Sigmoid colon (tissue), 7 donors: Measurements from ENCODE around the gene BCAS4. TPM values are rescaled to one million over a fixed set of nuclear protein-coding genes. Genes with fewer than 3 reads are reported as not detected.

Experiments used
- DNase-seq: peaks from one replicate; pipeline ENCODE4 v3.0.0-alpha.2; 2019
- H3K27ac ChIP-seq, 4 donors: fragments of 200-600 bp; sonication (generic); one replicate each; pipeline ENCODE4 v1.5.1; 2016 to 2019; ENCODE audit warnings: mild to moderate bottlenecking in 1 of 4
- H3K27me3 ChIP-seq, 3 donors: fragments of 200-600 bp; sonication (generic); one replicate each; pipeline ENCODE4 v1.5.1; 2019; ENCODE audit warnings: mild to moderate bottlenecking in 1 of 3
- H3K36me3 ChIP-seq, 4 donors: fragments of 200-600 bp; sonication (generic); one replicate each; pipeline ENCODE4 v1.5.1; 2016 to 2019
- H3K4me1 ChIP-seq, 4 donors: fragments of 200-600 bp; sonication (generic); one replicate each; pipeline ENCODE4 v1.5.1; 2017 to 2019
- H3K4me3 ChIP-seq, 4 donors: fragments of 200-600 bp; sonication (generic); one replicate each; pipeline ENCODE4 v1.5.1; 2017 to 2019; ENCODE audit warnings: mild to moderate bottlenecking in 2 of 4, moderate library complexity in 1 of 4
- H3K9me3 ChIP-seq, 4 donors: fragments of 200-600 bp in 3 of 4; sonication (generic) in 3 of 4; one replicate each; pipeline versions ENCODE4 v1.5.1 to v1.6.1; 2013 to 2019
- EP300 ChIP-seq, 4 donors: sonication (generic); formaldehyde crosslinking; IDR thresholded peaks; one replicate each; pipeline ENCODE4 v1.6.1; 2017; ENCODE audit warnings: antibody characterized with exemption in 4 of 4
- POLR2A ChIP-seq, 2 donors: fragments of 450-650 bp; IDR thresholded peaks; one replicate each; pipeline ENCODE4 v1.6.1; 2016; ENCODE audit warnings: antibody characterized with exemption in 2 of 2, mild to moderate bottlenecking in 2 of 2, moderate library complexity in 2 of 2
- POLR2AphosphoS5 ChIP-seq, 4 donors: sonication (generic); formaldehyde crosslinking; IDR thresholded peaks; one replicate each; pipeline ENCODE4 v1.6.1; 2017; ENCODE audit warnings: antibody characterized with exemption in 4 of 4
- WGBS, 2 donors: extraction: QIAGEN DNeasy Blood & Tissue Kit; methylation state at CpG; one replicate each; pipeline ENCODE4 v1.1.7; 2013; 5-methylcytosine and 5-hydroxymethylcytosine counted together
- intact Hi-C: fragments of 100-400 bp; cut with DNase I; formaldehyde crosslinking; loops from one replicate; pipeline ENCODE4 v1.15.1; 2023
- polyA plus RNA-seq, 3 donors: library from polyadenylated mRNA; stranded (reverse); fragments of 200-250 nt; gene quantifications; one replicate each; pipeline ENCODE4 v1.2.3, GENCODE V29; 2013
- total RNA-seq, 4 donors: library from RNA; depleted of rRNA; stranded (reverse); fragments of >200 nt; gene quantifications; one replicate each; pipeline ENCODE4 v1.1.0, GENCODE V29; 2016
- TF ChIP-seq, protein P1 (sequence below), 4 experiments: fragments of 450-650 bp in 3 of 4; fragments of 200-600 bp in 1 of 4; IDR thresholded peaks; one replicate each; pipeline ENCODE4 v1.5.1; 2016 to 2019; ENCODE audit warnings: antibody characterized with exemption in 4 of 4, mild to moderate bottlenecking in 3 of 4, moderate library complexity in 2 of 4
- donor health status: healthy with polysubstance abuse.
- donor health status: Bipolar disorder and iron deficiency.
- donor health status: healthy.

Gene BCAS4
- total and polyA plus RNA-seq, 7 donors, result 0.46 to 10.1 (median 3.5) TPM

DNA sequence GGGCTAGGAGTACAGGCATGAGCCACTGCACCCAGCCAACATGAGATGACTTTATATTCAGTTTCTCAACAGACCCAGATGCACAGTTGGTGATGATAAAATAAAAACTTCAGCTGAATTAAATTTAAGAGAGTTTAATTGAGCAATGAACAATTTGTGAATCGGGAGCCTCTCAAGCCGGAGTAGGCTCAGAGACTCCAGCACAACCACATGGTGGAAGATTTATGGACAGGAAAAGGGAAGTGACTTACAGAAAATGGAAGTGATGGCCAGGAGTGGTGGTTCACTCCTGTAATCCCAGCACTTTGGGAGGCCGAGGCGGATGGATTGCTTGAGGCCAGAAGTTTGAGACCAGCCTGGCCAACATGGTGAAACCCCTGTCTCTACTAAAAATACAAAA lies 10.4 kb upstream of the BCAS4 start:
- H3K4me1 ChIP-seq, result peaks cover 0 to 7% (median 0%) of the 10 kb centered on the region in 4 donors
- intact Hi-C loops, result no loop called here
- no peak overlapping the region for H3K4me3 ChIP-seq
- H3K27ac ChIP-seq, result no peak overlapping the region
- H3K9me3 ChIP-seq, result no peaks in the 10 kb centered on the region
- no peaks in the 10 kb centered on the region for H3K27me3 ChIP-seq
- H3K36me3 ChIP-seq, result no peaks in the 10 kb centered on the region
- DNase-seq, result peak; percentile 5
- 81 to 87% methylated on average over 4 of the region's 4 CpGs for WGBS, 2 donors
- TF ChIP-seq EP300 (IDR thresholded peaks at IDR 0.05) (no peak), POLR2AphosphoS5 (IDR thresholded peaks at IDR 0.05) (no peak), POLR2A (IDR thresholded peaks at IDR 0.05) (no peak)
- TF ChIP-seq, protein P1, sequence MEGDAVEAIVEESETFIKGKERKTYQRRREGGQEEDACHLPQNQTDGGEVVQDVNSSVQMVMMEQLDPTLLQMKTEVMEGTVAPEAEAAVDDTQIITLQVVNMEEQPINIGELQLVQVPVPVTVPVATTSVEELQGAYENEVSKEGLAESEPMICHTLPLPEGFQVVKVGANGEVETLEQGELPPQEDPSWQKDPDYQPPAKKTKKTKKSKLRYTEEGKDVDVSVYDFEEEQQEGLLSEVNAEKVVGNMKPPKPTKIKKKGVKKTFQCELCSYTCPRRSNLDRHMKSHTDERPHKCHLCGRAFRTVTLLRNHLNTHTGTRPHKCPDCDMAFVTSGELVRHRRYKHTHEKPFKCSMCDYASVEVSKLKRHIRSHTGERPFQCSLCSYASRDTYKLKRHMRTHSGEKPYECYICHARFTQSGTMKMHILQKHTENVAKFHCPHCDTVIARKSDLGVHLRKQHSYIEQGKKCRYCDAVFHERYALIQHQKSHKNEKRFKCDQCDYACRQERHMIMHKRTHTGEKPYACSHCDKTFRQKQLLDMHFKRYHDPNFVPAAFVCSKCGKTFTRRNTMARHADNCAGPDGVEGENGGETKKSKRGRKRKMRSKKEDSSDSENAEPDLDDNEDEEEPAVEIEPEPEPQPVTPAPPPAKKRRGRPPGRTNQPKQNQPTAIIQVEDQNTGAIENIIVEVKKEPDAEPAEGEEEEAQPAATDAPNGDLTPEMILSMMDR (IDR thresholded peaks at IDR 0.05), result no peak

DNA sequence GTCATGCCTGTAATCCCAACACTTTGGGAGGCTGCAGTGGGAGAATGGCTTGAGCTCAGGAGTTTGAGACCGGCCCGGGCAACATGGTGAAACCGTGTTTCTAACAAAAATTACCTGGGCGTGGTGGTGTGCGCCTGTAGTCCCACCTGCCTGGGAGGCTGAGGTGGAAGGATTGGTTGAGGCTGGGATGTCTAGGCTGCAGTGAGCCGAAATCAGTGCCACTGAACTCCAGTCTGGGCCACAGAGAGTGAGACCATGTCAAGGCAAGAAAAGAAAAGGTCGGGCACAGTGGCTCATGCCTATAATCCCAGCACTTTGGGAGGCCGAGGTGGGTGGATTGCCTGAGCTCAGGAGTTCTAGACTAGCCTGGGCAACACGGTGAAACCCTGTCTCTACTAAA lies 8.2 kb upstream of the BCAS4 start:
- peaks cover 0 to 24% (median 16%) of the 10 kb centered on the region in 4 donors for H3K4me1 ChIP-seq
- H3K27me3 ChIP-seq, result no peaks in the 10 kb centered on the region
- no peak overlapping the region for H3K4me3 ChIP-seq
- intact Hi-C loops, result no loop called here
- WGBS, 2 donors, result 89% methylated on average over 9 of the region's 9 CpGs
- no peaks in the 10 kb centered on the region for H3K36me3 ChIP-seq
- TF ChIP-seq POLR2A (IDR thresholded peaks at IDR 0.05), result no peak
- TF ChIP-seq POLR2AphosphoS5 (IDR thresholded peaks at IDR 0.05), result no peak
- TF ChIP-seq, protein P1 (IDR thresholded peaks at IDR 0.05), result no peak
- TF ChIP-seq EP300 (IDR thresholded peaks at IDR 0.05), result no peak
- H3K27ac ChIP-seq, result no peak overlapping the region
- H3K9me3 ChIP-seq, result no peaks in the 10 kb centered on the region
- DNase-seq, result peak; percentile 40

DNA sequence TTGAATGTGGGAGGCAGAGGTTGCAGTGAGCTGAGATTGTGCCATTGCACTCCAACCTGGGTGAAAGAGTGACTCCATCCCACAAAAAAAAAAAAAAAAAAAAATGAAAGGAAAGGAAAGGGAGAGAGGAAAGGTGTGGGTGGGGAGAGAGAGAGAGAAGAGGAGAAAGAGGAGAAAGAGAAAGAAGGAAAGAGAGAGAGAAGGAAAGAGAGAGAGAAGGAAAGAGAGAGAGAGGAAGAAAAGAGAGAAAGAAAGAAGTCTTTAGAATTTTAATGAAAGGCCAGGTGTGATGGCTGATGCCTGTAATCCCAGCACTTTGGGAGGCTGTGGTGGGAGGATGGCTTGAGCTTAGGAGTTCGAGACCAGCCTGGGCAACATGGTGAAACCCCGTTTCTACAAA lies 7.7 kb upstream of the BCAS4 start:
- Histone ChIP-seq H3K27me3 (no peaks in the 10 kb centered on the region), H3K9me3 (no peaks in the 10 kb centered on the region), H3K27ac (no peak overlapping the region), H3K36me3 (no peaks in the 10 kb centered on the region), H3K4me1 (peaks cover 0 to 28% (median 20%) of the 10 kb centered on the region in 4 donors), H3K4me3 (no peak overlapping the region)
- intact Hi-C loops, result no loop called here
- no peak for DNase-seq
- WGBS, 2 donors, result 93 to 95% methylated on average over 2 of the region's 2 CpGs
- no peak for TF ChIP-seq POLR2A (IDR thresholded peaks at IDR 0.05)
- no peak for TF ChIP-seq EP300 (IDR thresholded peaks at IDR 0.05)
- TF ChIP-seq POLR2AphosphoS5 (IDR thresholded peaks at IDR 0.05), result no peak
- TF ChIP-seq, protein P1 (IDR thresholded peaks at IDR 0.05), result no peak

DNA sequence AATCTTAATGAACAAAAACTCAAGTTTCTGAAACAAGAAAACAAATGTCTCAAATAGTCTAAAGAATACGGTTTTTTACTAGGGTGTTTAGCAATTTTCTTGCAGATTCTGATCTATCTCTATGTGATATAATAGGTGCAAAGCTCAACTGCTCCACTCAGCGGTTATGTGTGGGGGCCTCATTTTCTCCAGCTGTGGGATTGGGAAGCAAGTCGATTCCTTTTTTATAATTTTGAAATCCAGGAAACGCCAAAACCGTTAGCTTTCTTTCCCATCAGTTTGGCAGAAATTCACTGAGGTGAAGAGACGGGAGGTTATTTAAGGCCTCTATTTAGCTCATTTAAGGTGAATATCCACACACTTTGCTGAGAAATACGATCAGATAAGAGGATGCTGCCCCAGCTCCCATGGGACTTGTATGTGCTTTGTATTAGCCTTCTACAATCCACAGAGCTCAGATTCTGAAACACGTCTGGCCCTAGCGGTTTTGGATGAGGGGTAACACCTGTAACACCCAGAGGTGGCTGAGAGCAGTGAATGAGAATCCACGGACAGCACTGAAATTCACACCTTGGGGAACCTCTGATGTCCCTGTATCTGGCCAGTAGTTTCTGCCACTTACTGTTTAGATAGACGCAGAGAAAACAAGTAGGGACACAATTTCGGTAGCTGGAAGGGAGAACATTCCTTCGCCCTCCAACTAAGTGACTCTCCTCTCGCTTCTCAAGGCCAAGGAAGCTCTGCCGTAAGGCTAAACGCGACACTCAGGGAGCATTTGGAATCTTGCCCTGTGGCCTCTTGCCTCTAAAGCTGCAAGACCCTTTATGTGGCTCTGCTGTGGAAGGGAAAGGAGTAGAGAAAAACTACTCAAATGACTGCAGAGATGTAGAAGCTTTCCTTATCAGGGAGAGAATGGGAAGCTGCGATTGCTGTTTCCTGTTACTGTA lies 6.5 kb upstream of the BCAS4 start:
- peak; percentile 69 for DNase-seq
- Histone ChIP-seq H3K36me3 (no peaks in the 10 kb centered on the region), H3K4me1 (peaks cover 0 to 40% (median 31%) of the 10 kb centered on the region in 4 donors), H3K9me3 (no peaks in the 10 kb centered on the region), H3K27me3 (no peaks in the 10 kb centered on the region), H3K27ac (peak overlapping the region in 3 of 4 donors; percentile 32 to 39 (median 34)), H3K4me3 (no peak overlapping the region)
- intact Hi-C loops, result no loop called here
- 64 to 74% methylated on average over 18 of the region's 18 CpGs for WGBS, 2 donors
- TF ChIP-seq POLR2A (IDR thresholded peaks at IDR 0.05) (no peak), POLR2AphosphoS5 (IDR thresholded peaks at IDR 0.05) (no peak), EP300 (IDR thresholded peaks at IDR 0.05) (no peak)
- TF ChIP-seq, protein P1 (IDR thresholded peaks at IDR 0.05), result no peak
